NCI-H1105 treated with DMSO at 0.1 percent for 48 hours (cell line): ENCODE data around the gene FERMT1.
"Not testable (repeated sequence)": the region's sequence is repeated elsewhere in the genome, so short reads cannot be mapped to it uniquely, and the experiment has no call there.

Experiments
- DNase-seq: peaks from one replicate; lab custom pipeline; 2025; lab: John Stamatoyannopoulos, UW

The FERMT1 gene

DNA sequence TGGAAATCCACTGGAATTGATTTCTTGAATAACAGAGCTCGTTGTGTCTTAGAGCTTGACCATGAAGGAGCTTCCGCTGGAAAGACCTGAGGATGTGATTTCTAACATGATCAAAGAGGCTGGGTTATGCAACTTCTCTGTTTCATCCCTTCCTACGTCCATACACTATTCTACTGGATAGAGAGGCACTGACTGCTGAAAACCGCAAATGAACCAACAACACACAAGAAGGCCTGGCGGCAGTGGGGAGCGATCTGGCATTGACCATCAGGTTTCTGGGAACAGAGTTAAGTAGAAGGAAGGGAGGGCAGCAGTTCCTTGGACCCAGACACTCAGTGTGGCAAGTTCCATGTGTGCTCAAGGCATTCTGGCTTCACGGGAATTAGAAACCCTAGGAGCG, 82.3 kb downstream of the FERMT1 start:
- DNase-seq, result no peak

DNA sequence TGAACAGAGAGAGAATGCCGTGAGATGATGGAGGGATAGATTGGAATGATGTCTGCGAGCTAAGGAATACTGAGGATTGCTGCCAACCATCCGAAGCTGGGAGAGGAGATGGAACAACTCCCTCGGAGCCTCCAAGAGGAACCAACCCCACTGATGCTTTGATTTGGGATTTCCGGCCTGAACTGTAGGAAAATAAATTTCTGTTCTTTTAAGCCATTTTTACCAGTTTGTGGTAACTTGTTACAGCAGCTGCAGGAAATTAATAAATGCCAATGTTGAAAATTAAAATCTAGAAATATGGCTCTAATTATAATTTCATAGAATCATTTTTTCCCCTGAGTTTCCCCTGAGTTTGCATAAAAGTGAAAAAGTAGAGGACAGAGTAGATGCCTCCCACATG, 83.1 kb downstream of the FERMT1 start:
- DNase-seq, result no peak

DNA sequence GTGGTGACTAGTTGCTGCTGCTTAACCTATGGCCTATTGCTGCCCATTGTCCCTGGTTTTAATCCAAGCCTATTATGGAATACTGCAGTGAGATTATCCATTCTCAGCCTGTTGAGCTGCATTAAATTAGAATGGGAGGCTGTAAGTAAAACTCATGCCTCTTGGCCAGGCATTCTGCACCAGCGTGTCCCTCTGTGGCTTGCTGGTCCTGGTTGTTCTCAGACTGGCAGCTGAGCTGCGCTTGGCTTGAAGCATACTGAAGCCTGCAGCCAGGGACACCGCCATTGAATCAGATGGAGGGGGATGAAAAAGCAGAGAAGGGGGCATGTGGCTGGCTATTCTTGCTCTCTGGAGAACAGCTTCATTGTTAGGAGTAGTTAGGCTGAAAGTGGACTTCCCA, 84.6 kb downstream of the FERMT1 start:
- DNase-seq, result no peak

DNA sequence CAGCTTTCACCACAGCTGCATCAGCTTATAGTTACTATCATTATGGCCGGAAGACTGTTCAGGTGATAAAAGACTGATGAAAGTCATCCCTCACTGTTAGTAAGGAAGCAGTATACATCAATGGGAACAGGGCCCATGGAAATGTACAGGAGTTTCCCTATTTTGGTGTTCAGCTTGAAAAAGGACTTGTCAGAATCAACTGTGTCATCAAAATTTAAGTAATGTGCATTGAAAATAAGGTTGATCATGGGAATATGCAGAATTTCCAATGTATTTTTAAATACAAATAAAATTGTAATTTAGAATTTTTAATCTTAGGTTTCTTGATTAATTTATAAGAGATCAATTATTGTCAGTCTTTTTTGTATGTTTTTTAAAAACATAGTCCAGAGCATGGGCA, 85.7 kb downstream of the FERMT1 start:
- no peak for DNase-seq

DNA sequence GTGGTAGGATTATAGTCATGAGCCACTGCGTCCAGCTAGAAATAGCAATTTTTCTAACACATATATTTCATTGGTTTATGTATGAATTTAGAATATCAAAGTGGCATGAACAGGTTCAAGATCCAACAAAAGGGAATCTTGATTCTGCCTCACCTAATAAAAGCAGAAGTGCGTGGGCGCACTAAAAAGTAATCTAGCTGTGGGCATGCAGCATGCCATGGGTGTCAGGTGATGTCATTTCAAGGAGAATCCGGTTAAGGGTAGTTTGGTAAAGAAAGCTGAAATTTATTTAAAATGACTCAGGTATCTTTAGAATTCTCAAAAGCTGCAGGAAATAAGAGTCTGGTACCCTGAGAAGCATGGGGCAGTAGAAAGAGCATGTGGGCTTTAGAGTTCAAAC, 86.6 kb downstream of the FERMT1 start:
- no peak for DNase-seq

DNA sequence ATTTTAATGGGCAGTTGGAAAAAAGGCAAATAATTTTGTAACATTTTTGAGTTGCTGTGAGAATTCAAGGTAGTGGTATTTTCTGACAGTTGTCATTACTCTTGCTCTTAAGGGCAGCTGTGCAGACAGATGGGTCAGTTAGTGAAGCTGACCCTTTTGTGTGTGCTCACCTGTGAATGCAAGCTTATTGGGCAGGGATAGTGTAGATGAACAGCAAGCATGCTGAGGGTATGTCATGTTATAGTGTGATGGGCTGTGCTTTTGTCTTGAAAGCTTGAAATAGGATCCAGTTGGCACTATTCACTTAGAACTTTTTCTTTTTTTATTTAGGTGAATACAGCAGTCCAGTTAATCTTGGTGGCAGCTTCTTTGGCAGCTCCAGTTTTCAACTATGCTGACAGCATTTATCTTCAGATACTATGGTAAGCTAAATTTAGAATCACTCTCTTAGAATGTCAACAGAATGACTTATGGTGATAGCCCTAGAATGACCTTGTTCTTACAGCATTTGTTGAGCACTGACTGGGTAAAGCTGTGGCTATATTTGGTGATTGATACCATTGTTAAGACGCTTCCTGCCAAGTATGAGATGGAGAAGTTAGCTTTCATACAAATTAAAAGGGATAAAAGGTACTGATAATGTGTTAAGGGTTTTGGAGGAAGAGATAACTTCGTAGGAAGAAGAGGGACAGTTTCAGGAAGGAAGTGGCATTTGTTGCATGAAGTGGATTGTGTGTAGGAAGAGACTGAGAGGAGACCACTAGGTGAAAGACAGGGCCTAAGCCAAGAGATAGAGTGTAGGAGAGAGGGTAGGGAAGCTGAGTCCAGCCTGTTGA, 88.5 kb downstream of the FERMT1 start:
- DNase-seq, result no peak

DNA sequence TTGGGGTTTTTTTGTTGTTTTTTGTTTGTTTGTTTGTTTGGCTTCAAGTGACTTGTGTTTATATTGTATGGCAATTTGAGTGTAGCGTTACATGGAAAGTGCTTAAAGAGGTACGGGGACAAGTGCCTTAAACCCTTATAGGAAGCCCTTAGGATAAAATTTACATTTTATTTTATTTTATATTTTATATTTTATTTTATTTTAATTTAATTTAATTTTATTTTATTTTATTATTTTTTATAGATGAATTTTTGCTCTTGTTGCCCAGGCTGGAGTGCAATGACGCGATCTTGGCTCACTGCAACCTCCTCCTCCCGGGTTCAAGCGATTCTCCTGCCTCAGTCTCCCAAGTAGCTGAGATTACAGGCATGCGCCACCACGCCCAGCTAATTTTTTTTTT, 89.9 kb downstream of the FERMT1 start:
- not testable (repeated sequence) for DNase-seq

DNA sequence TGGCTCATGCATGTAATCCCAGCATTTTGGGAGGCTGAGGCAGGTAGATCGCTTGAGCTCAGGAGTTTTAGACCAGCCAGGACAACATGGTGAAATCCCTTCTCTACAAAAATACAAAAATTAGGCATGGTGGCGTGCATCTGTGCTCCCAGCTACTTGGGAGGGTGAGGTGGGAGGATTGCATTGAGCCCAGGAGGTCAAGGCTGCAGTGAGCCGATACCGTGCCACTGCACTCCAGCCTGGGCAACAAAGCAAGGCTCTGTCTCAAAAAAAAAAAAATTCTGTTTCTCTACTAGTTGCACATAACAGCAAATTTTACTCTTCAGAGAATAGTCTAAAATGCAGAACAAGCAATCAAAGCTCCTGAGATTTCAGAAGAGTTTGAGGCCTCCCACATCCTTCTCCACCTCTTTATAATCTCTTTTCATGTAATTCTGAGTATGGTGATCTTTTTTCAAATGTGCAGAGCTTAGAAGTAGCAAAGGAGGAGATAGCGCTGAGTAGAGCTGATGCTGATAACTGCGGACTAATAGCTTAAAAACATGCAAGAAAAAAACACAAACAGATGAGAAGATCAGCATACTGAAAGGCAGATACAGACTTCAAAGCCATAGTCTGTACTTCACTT, 92.3 kb downstream of the FERMT1 start:
- DNase-seq, result no peak

DNA sequence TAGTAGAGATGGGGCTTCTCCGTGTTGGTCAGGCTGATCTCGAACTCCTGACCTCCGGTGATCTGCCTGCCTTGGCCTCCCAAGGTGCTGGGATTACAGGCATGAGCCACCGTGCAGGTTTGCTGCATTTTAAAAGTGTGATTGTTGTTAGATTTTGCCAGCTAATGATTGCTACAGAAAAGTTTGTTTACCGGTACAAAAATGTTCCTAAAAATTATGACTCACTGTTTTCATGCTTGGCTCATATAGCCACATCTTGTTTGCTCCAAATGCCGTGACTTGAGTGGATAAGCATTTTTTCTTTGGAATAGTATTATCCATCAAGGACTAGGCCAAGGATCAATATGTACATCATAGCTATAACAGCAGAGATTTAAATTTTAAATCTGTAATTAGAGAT, 93.3 kb downstream of the FERMT1 start:
- DNase-seq, result no peak

DNA sequence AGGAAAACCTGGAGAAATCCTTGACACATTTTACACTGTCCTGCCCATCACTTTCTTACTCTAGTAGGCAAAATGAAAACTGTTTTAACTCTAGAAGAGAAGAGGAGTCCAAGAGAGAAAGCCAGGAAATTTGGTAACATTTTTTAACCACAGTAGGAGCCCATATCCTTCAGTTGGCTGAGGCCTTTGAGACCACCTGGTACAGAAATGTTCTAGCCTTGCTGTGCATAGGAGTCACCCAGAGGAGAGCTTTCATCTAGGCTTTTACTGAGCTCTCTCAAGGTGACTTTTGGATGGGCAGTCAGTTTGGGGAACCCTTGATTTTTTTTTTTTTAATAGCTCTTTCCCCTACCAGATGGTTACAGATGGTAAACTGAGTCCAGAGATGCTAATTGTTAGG, 94.0 kb downstream of the FERMT1 start:
- DNase-seq, result no peak

DNA sequence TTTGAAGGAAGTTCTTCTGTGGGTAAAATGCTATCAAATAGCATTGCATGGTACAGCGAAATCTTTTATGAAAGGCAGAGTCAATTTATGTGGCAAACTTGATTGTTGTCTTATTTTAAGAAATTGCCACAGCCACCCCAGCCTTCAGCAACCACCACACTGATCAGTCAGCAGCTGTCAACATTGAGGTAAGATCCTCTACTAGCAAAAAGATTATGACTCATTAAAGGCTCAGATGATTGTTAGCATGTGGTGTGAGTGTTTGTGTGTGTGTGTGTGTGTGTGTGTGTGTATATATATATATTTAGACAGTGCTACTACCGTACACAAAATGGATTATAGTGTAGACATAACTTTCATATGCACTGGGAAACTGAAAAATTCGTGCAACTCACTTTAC, 96.8 kb downstream of the FERMT1 start:
- no peak for DNase-seq
